Measurements from ENCODE around the gene DCUN1D2.

DCUN1D2 gene

GRCh38 chr13:113407103-113407530 lies 83.4 kb downstream of the DCUN1D2 start:
- no peak for DNase-seq (ENCODE audit: low read depth)

GRCh38 chr13:113406321-113407102 lies 84.0 kb downstream of the DCUN1D2 start:
- DNase-seq (ENCODE audit: low read depth): no peak
